Astrocyte (in vitro differentiated cells and primary cell): ENCODE measurements around the gene DPEP3.

Source experiments
- EZH2 ChIP-seq: IDR thresholded peaks from 2 replicates; pipeline ENCODE4 v1.6.1; 2012; ENCODE audit warnings: mild to moderate bottlenecking, low read length, inconsistent platforms; ENCODE audit not compliant: insufficient read depth
- TF ChIP-seq, protein P1 (sequence below): IDR thresholded peaks from 2 replicates; pipeline ENCODE4 v1.5.1; 2011; ENCODE audit warnings: low read depth, mild to moderate bottlenecking, inconsistent platforms, low read length, moderate library complexity; ENCODE audit not compliant: insufficient read depth

DNA sequence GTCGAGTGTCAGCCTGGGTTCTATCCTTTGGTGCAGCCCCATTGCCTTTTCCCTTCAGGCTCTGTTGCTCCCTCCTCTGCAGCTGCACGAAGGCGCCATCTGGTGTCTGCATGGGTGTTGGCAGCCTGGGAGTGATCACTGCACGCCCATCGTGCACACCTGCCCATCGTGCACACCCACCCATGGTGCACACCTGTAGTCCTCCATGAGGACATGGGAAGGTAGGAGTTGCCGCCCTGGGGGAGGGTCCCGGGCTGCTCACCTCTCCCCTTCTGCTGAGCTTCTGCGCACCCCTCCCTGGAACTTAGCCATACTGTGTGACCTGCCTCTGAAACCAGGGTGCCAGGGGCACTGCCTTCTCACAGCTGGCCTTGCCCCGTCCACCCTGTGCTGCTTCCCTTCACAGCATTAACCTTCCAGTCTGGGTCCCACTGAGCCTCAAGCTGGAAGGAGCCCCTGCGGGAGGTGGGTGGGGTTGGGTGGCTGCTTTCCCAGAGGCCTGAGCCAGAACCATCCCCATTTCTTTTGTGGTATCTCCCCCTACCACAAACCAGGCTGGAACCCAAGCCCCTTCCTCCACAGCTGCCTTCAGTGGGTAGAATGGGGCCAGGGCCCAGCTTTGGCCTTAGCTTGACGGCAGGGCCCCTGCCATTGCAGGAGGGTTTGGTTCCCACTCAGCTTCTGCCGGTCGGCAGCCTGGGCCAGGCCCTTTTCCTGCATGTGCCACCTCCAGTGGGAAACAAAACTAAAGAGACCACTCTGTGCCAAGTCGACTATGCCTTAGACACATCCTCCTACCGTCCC is 51.5 kb downstream of the DPEP3 start:
- TF ChIP-seq, protein P1, sequence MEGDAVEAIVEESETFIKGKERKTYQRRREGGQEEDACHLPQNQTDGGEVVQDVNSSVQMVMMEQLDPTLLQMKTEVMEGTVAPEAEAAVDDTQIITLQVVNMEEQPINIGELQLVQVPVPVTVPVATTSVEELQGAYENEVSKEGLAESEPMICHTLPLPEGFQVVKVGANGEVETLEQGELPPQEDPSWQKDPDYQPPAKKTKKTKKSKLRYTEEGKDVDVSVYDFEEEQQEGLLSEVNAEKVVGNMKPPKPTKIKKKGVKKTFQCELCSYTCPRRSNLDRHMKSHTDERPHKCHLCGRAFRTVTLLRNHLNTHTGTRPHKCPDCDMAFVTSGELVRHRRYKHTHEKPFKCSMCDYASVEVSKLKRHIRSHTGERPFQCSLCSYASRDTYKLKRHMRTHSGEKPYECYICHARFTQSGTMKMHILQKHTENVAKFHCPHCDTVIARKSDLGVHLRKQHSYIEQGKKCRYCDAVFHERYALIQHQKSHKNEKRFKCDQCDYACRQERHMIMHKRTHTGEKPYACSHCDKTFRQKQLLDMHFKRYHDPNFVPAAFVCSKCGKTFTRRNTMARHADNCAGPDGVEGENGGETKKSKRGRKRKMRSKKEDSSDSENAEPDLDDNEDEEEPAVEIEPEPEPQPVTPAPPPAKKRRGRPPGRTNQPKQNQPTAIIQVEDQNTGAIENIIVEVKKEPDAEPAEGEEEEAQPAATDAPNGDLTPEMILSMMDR, result peak; percentile 63
- no peak for TF ChIP-seq EZH2
